BLaER1 treated with 17β-estradiol and CSF1 and Interleukin-3, amounts not matched to agents 10 nM and 100 nM (cell line): Measurements from ENCODE around the gene PTX3.

Source experiments
- H3K27ac ChIP-seq, 11 experiments: shearing (Covaris generic); formaldehyde crosslinking; 2 replicates each; pipeline ENCODE4 v1.8.1; 2022
- H3K27me3 ChIP-seq, 11 experiments: shearing (Covaris generic); formaldehyde crosslinking; 2 replicates each; pipeline ENCODE4 v1.8.1; 2022
- H3K36me3 ChIP-seq, 11 experiments: shearing (Covaris generic); formaldehyde crosslinking; 2 replicates each; pipeline ENCODE4 v1.8.1; 2022
- H3K4me1 ChIP-seq, 10 experiments: shearing (Covaris generic); formaldehyde crosslinking; 2 replicates each; pipeline ENCODE4 v1.8.1; 2022
- H3K4me2 ChIP-seq, 11 experiments: shearing (Covaris generic); formaldehyde crosslinking; 2 replicates each; pipeline ENCODE4 v1.8.1; 2022
- H3K4me3 ChIP-seq, 10 experiments: shearing (Covaris generic); formaldehyde crosslinking; 2 replicates each; pipeline ENCODE4 v1.8.1; 2022
- H3K9ac ChIP-seq, 11 experiments: shearing (Covaris generic); formaldehyde crosslinking; 2 replicates each; pipeline ENCODE4 v1.8.1; 2022
- H3K9me3 ChIP-seq, 11 experiments: shearing (Covaris generic); formaldehyde crosslinking; replicated peaks in 1 of 11; 2 replicates each; pipeline ENCODE4 v1.8.1; 2022
- H4K20me1 ChIP-seq, 11 experiments: shearing (Covaris generic); formaldehyde crosslinking; 2 replicates each; pipeline ENCODE4 v1.8.1; 2022
- Cebpa-rat ChIP-seq, 11 experiments: shearing (Covaris generic); IDR thresholded peaks; 2 replicates each; pipeline ENCODE4 v1.8.1; 2022

The PTX3 gene

DNA sequence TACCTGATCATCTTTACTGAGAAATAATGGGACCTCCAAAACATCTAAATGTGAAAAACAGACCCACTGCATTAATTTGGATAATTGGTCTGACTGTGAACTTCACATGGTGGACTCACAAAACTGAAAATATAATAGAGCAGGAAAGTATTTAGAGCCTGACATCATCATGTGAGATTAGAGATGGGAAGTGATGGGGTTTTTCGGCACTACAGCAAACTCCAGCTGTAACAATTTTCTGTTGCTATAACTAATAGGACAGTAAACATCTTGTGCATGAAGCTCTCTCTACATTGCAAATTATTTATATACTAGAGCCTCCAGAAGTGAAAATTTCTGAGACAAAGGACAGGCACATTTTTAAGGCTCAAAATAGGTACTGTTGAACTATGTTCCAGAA lies 34.4 kb downstream of the PTX3 start:
- Histone ChIP-seq H3K9ac (no peak overlapping the region), H3K27me3 (no peaks in the 10 kb centered on the region), H3K4me3 (no peak overlapping the region), H3K27ac (no peak overlapping the region), H3K36me3 (no peaks in the 10 kb centered on the region), H3K4me1 (peaks cover 0 to 18% (median 0%) of the 10 kb centered on the region in 10 experiments; a peak in 6 of 20 replicates), H3K4me2 (no peak overlapping the region), H4K20me1 (no peaks in the 10 kb centered on the region), H3K9me3 (no peaks in the 10 kb centered on the region)
- TF ChIP-seq Cebpa-rat (IDR thresholded peaks at IDR 0.05): no peak

DNA sequence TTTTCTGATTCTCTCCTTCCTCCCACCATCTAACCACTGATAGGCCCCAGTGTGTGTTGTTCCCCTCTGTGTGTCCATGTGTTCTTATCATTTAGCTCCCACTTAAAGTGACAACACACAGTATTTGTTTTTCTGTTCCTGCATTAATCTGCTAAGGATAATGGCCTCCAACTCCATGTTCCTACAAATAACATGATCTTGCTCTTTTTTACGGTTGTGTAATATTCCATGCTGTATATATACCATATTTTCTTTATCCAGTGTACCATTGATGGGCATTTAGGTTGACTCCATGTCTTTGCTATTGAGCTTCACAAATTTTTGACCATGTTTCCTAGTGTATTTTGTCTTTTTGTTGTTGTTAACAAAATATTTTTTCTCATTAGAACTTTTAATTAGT lies 36.0 kb downstream of the PTX3 start:
- H4K20me1 ChIP-seq: no peaks in the 10 kb centered on the region
- H3K9ac ChIP-seq: no peak overlapping the region
- no peaks in the 10 kb centered on the region for H3K27me3 ChIP-seq
- no peak for TF ChIP-seq Cebpa-rat (IDR thresholded peaks at IDR 0.05)
- H3K4me2 ChIP-seq: no peak overlapping the region
- no peak overlapping the region for H3K27ac ChIP-seq
- H3K9me3 ChIP-seq: peaks cover 0 to 9% (median 0%) of the 10 kb centered on the region in 11 experiments; a peak in 2 of 22 replicates
- H3K4me3 ChIP-seq: no peak overlapping the region
- H3K36me3 ChIP-seq: no peaks in the 10 kb centered on the region
- H3K4me1 ChIP-seq: peaks cover 0 to 6% (median 0%) of the 10 kb centered on the region in 10 experiments; a peak in 5 of 20 replicates

DNA sequence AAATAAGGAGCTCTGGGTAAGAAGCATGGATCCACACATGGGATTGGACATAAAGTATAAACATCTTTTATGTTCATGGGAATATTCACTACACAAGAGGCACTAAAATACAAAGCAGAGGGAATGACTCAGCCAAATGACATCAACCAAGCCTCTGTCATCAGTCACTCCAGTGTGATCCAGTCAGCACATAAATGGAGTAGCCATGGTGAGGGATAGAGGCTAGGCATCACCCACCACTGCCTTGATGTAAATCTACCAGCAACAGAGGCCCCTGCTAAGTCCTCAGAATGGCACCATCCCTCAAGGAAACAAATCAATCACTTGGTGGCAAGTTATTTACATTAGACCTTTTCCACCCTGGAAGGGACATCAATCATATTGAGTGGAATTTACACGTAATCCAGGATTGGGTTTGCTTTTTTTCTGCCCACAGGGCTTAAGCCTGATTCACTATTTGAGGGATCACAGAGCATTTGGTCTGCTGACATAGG lies 39.3 kb downstream of the PTX3 start:
- no peaks in the 10 kb centered on the region for H3K36me3 ChIP-seq
- no peak overlapping the region for H3K9ac ChIP-seq

GRCh38 chr3:157477441-157477840 lies 40.8 kb downstream of the PTX3 start:
- TF ChIP-seq Cebpa-rat (IDR thresholded peaks at IDR 0.05): no peak
- Histone ChIP-seq H3K4me1 (no peaks in the 10 kb centered on the region), H3K36me3 (no peaks in the 10 kb centered on the region)

More for the DNA sequence above, 39.3 kb downstream of the PTX3 start:
- Histone ChIP-seq H3K27ac (no peak overlapping the region), H3K9me3 (peaks cover 0 to 9% (median 0%) of the 10 kb centered on the region in 11 experiments; a peak in 2 of 22 replicates), H4K20me1 (no peaks in the 10 kb centered on the region), H3K27me3 (no peaks in the 10 kb centered on the region), H3K4me1 (no peaks in the 10 kb centered on the region), H3K4me3 (no peak overlapping the region), H3K4me2 (no peak overlapping the region)
- no peak for TF ChIP-seq Cebpa-rat (IDR thresholded peaks at IDR 0.05)

GRCh38 chr3:157479464-157480243 lies 43.0 kb downstream of the PTX3 start:
- Histone ChIP-seq H3K9me3 (peaks cover 0 to 22% (median 0%) of the 10 kb centered on the region in 11 experiments; a peak in 7 of 22 replicates), H3K36me3 (no peaks in the 10 kb centered on the region), H3K27me3 (no peaks in the 10 kb centered on the region), H4K20me1 (no peaks in the 10 kb centered on the region), H3K27ac (no peak overlapping the region), H3K9ac (no peak overlapping the region), H3K4me1 (no peaks in the 10 kb centered on the region), H3K4me3 (no peak overlapping the region), H3K4me2 (no peak overlapping the region)
- no peak for TF ChIP-seq Cebpa-rat (IDR thresholded peaks at IDR 0.05)

More at GRCh38 chr3:157477441-157477840, 40.8 kb downstream of the PTX3 start:
- Histone ChIP-seq H3K27me3 (no peaks in the 10 kb centered on the region), H4K20me1 (no peaks in the 10 kb centered on the region), H3K9ac (no peak overlapping the region), H3K4me3 (no peak overlapping the region), H3K9me3 (peaks cover 0 to 21% (median 0%) of the 10 kb centered on the region in 11 experiments; a peak in 7 of 22 replicates), H3K4me2 (no peak overlapping the region), H3K27ac (no peak overlapping the region)

DNA sequence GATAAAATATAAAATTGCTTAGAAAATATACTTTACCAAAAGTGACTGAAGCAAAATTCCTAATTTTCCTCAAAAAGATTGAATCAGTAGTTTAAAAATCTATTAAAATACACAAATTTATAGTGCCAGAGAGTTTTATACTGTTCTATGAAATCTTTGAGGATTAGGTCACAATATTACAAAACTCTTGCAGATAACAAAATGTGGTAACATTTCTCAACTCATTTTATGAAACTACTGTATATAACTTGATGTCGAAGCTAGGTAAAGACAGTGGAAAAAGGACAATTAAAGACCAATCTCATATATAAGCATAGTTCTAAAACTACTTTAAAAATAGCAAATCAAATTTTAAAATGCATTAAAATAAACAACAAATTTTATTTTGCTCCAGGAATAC lies 50.7 kb downstream of the PTX3 start:
- no peak for TF ChIP-seq Cebpa-rat (IDR thresholded peaks at IDR 0.05)
- Histone ChIP-seq H3K36me3 (no peaks in the 10 kb centered on the region), H3K9me3 (peaks cover 0 to 2% (median 0%) of the 10 kb centered on the region in 11 experiments; a peak in 2 of 22 replicates), H3K27me3 (no peaks in the 10 kb centered on the region), H3K4me2 (no peak overlapping the region), H3K9ac (no peak overlapping the region), H3K4me1 (peaks cover 0 to 8% (median 0%) of the 10 kb centered on the region in 10 experiments; a peak in 2 of 20 replicates), H3K4me3 (no peak overlapping the region), H3K27ac (no peak overlapping the region), H4K20me1 (no peaks in the 10 kb centered on the region)

- TF ChIP-seq Cebpa-rat (IDR thresholded peaks at IDR 0.05): no peak
- Histone ChIP-seq H3K4me3 (no peak overlapping the region), H3K27ac (no peak overlapping the region), H4K20me1 (no peaks in the 10 kb centered on the region), H3K4me1 (peaks cover 0 to 12% (median 0%) of the 10 kb centered on the region in 10 experiments; a peak in 2 of 20 replicates), H3K27me3 (no peaks in the 10 kb centered on the region), H3K36me3 (no peaks in the 10 kb centered on the region), H3K9me3 (no peaks in the 10 kb centered on the region), H3K4me2 (0 out of 22 replicates have a peak overlapping the region, but pooled peaks of 1 of the 11 experiments have one; percentile 21), H3K9ac (no peak overlapping the region)
Measured at GRCh38 chr3:157488144-157488543, 51.5 kb downstream of the PTX3 start.

GRCh38 chr3:157491136-157491535 lies 54.5 kb downstream of the PTX3 start:
- TF ChIP-seq Cebpa-rat (IDR thresholded peaks at IDR 0.05): no peak
- no peaks in the 10 kb centered on the region for H4K20me1 ChIP-seq
- H3K4me1 ChIP-seq: peaks cover 0 to 35% (median 0%) of the 10 kb centered on the region in 10 experiments; a peak in 8 of 20 replicates
- H3K9ac ChIP-seq: no peak overlapping the region
- no peaks in the 10 kb centered on the region for H3K27me3 ChIP-seq
- no peak overlapping the region for H3K4me2 ChIP-seq
- H3K27ac ChIP-seq: no peak overlapping the region
- H3K9me3 ChIP-seq: no peaks in the 10 kb centered on the region
- no peaks in the 10 kb centered on the region for H3K36me3 ChIP-seq
- H3K4me3 ChIP-seq: no peak overlapping the region
